RWPE2 (cell line): ENCODE measurements around the gene FRMD4B.

Source experiments
- ATAC-seq: fragments of 200-7000 bp; cut with Tn5 transposase; 3 replicates; pipeline ENCODE4 v1.9.1; 2021; ENCODE audit warnings: low read depth
- DNase-seq: peaks from one replicate; pipeline ENCODE4 v3.0.0-alpha.2; 2020; ENCODE audit warnings: low spot score
- H3K27ac ChIP-seq: fragments of 450-650 bp; 2 replicates; pipeline ENCODE4 v1.5.1; 2017; ENCODE audit warnings: mild to moderate bottlenecking; ENCODE audit not compliant: poor library complexity, severe bottlenecking
- H3K27me3 ChIP-seq: fragments of 250-450 bp; sonication (Bioruptor Pico); 2 replicates; pipeline ENCODE4 v1.5.1; 2021; ENCODE audit warnings: mild to moderate bottlenecking, moderate library complexity; ENCODE audit not compliant: insufficient read depth, poor library complexity, severe bottlenecking
- H3K36me3 ChIP-seq: fragments of 250-450 bp; sonication (Bioruptor Pico); 2 replicates; pipeline ENCODE4 v1.5.1; 2020; ENCODE audit warnings: low read depth, mild to moderate bottlenecking, moderate library complexity
- H3K4me1 ChIP-seq: fragments of 250-450 bp; sonication (Bioruptor Pico); 2 replicates; pipeline ENCODE4 v1.5.1; 2021; ENCODE audit warnings: mild to moderate bottlenecking, moderate library complexity; ENCODE audit not compliant: insufficient read depth, poor library complexity, severe bottlenecking
- H3K4me3 ChIP-seq: fragments of 250-450 bp; sonication (Bioruptor Pico); 2 replicates; pipeline ENCODE4 v1.5.1; 2021; ENCODE audit warnings: mild to moderate bottlenecking, moderate library complexity; ENCODE audit not compliant: severe bottlenecking
- H3K9me3 ChIP-seq: fragments of 250-450 bp; sonication (Bioruptor Pico); 2 replicates; pipeline ENCODE4 v1.5.1; 2021; ENCODE audit warnings: mild to moderate bottlenecking, moderate library complexity; ENCODE audit not compliant: severe bottlenecking
- TF ChIP-seq, protein P1 (sequence below): fragments of 450-650 bp; IDR thresholded peaks from one replicate; pipeline ENCODE4 v1.5.1; 2017; ENCODE audit warnings: mild to moderate bottlenecking, moderate library complexity; ENCODE audit not compliant: poor library complexity, severe bottlenecking

FRMD4B gene

DNA sequence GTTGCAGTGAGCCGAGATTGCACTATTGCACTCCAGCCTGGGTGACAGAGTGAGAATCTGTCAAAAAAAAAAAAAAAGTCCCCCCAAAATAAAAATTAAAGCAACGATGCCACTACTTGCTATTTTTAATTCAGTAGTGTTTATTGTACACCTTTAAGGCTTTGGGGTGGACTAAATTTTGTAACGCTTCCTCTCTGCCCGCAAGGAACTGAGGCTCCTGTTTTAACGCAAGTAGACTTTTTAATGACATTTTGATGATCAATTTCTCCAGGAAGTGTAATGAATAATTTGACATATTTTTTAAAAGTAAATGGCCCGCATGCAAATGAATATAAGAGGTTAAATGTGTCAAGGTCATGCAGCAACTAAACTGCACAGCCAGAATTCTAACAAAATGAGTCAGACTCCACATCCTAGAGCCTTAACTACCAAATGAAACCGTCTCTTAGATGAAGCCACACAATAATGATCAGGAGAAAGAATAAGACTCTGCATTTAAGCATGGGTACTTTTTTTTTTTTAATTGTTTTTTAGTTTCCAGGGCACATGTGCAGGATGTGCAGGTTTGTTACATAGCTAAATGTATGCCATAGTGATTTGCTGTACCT is 166.7 kb downstream of the FRMD4B start:
- ATAC-seq, result no peak
- peaks cover 64% of the 10 kb centered on the region for H3K36me3 ChIP-seq
- TF ChIP-seq, protein P1, sequence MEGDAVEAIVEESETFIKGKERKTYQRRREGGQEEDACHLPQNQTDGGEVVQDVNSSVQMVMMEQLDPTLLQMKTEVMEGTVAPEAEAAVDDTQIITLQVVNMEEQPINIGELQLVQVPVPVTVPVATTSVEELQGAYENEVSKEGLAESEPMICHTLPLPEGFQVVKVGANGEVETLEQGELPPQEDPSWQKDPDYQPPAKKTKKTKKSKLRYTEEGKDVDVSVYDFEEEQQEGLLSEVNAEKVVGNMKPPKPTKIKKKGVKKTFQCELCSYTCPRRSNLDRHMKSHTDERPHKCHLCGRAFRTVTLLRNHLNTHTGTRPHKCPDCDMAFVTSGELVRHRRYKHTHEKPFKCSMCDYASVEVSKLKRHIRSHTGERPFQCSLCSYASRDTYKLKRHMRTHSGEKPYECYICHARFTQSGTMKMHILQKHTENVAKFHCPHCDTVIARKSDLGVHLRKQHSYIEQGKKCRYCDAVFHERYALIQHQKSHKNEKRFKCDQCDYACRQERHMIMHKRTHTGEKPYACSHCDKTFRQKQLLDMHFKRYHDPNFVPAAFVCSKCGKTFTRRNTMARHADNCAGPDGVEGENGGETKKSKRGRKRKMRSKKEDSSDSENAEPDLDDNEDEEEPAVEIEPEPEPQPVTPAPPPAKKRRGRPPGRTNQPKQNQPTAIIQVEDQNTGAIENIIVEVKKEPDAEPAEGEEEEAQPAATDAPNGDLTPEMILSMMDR, result no peak
- no peak overlapping the region for H3K4me3 ChIP-seq
- no peaks in the 10 kb centered on the region for H3K9me3 ChIP-seq
- DNase-seq, result no peak
- H3K4me1 ChIP-seq, result no peaks in the 10 kb centered on the region
- H3K27me3 ChIP-seq, result no peaks in the 10 kb centered on the region
- H3K27ac ChIP-seq, result no peak overlapping the region

DNA sequence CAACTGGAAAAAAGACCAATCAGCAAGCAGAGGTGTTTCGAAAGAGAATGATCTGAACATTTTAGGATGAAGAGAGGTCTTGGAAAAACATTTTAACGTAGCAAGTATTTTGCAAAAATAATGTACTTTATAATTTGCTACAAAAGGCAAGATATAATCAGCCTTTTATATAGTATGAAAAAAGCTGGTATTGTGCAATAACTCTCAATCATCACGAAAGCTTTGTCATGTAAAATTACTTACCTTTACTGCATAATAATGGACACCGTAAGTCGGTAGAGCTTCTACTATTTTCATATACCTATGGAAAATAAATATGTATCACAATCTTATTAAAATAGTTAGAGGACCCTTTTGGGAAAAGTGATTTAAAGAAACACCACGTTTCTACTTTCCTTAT is 167.8 kb downstream of the FRMD4B start:
- Histone ChIP-seq H3K36me3 (peaks cover 61% of the 10 kb centered on the region), H3K27me3 (no peaks in the 10 kb centered on the region), H3K27ac (no peak overlapping the region), H3K4me1 (peaks cover 9% of the 10 kb centered on the region), H3K9me3 (no peaks in the 10 kb centered on the region), H3K4me3 (no peak overlapping the region)
- ATAC-seq, result no peak
- DNase-seq, result no peak
- TF ChIP-seq, protein P1, result no peak

DNA sequence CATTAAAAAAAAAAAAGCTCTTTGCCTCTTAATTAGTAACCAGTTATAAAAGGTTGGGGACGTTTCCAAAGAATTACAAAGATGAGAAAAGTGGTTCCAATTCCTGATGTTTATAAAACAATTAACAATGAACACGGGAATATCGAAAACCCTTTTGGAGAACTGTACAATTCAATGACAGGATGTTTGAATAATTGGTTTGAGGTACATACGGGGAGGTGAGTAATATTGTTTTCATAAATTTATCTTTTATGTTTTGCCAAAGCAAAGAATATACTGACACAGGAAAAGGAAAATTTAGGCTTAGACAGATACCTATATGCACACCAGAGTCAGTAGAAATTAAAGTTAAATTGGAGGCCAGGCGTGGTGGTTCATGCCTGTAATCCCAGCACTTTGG is 168.9 kb downstream of the FRMD4B start:
- H3K4me3 ChIP-seq, result no peak overlapping the region
- no peaks in the 10 kb centered on the region for H3K27me3 ChIP-seq
- DNase-seq (no peak), ATAC-seq (no peak)
- H3K9me3 ChIP-seq, result no peaks in the 10 kb centered on the region
- H3K4me1 ChIP-seq, result peaks cover 14% of the 10 kb centered on the region
- TF ChIP-seq, protein P1, result no peak
- peak overlapping the region; percentile 1 for H3K27ac ChIP-seq
- H3K36me3 ChIP-seq, result peaks cover 56% of the 10 kb centered on the region

DNA sequence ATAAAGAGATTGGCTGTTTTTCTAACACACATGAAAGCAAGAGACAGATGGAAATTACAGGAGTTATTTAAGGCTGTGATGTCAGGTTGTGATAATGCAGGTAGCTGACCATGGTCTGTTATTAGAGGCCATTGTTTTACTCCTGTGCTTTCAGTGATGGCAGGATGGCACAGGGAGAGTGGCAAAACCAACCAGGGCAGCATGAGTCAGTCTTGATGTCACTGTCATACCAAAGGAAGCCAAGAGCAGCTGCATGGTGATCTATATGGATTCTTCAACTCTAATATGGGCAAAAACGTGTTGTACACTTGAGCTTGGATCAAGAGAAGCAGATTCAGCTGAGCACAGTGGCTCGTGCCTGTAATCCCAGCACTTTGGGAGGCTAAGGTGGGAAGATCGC is 171.6 kb downstream of the FRMD4B start:
- Histone ChIP-seq H3K27me3 (no peaks in the 10 kb centered on the region), H3K27ac (peak overlapping the region; percentile 78), H3K36me3 (peaks cover 51% of the 10 kb centered on the region), H3K9me3 (no peaks in the 10 kb centered on the region), H3K4me1 (peaks cover 17% of the 10 kb centered on the region), H3K4me3 (no peak overlapping the region)
- ATAC-seq (no peak), DNase-seq (no peak)
- TF ChIP-seq, protein P1, result no peak

DNA sequence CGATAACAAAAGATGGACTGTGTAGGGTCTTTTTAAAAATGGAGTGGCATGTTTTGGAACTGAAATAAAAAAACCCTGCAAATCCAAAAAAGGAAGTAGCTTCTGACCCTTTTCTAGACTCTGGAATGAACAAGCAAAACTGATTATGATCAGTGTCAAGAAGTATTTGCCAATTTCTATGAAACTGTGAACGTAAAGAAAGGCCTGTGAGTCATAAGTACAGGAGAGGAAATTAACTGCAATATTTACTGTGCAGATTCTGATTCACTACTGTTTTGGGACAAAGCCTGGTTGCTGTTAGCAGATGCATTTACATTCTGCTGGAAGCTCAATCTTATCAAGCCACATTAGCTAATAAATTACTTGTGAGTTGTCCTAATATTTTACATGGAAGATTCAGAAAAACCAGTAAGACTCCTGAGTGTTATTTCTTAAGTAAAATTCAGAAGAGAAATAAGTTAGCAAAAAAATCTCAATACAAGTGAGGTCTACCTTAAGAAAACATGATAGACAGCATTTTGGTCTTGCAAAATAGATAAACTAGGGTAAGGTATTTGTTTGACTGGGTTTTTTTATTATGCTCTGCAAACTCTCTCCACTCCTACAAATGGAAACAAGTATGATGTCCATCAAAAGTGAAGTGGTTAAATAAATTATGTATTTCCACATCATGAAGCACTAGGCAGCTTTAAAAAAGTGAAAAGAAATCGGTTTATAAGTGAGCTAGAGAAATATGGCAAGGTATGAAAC is 173.3 kb downstream of the FRMD4B start:
- no peak overlapping the region for H3K4me3 ChIP-seq
- DNase-seq (no peak), ATAC-seq (peak; percentile 95)
- H3K9me3 ChIP-seq, result no peaks in the 10 kb centered on the region
- no peaks in the 10 kb centered on the region for H3K27me3 ChIP-seq
- peaks cover 17% of the 10 kb centered on the region for H3K4me1 ChIP-seq
- TF ChIP-seq, protein P1, result no peak
- H3K36me3 ChIP-seq, result peaks cover 39% of the 10 kb centered on the region
- H3K27ac ChIP-seq, result peak overlapping the region; percentile 78
